KOPT-K1 (cell line): ENCODE measurements around the gene DTNBP1.

Experiments used
- H3K27ac ChIP-seq: fragments of 200-600 bp; sonication (generic); 2 replicates; pipeline ENCODE4 v1.5.1; 2016; ENCODE audit warnings: antibody characterized with exemption, mild to moderate bottlenecking, low read depth, low read length; ENCODE audit not compliant: poor library complexity, severe bottlenecking
- H3K36me3 ChIP-seq: fragments of 200-600 bp; sonication (generic); 2 replicates; pipeline ENCODE4 v1.5.1; 2017; ENCODE audit warnings: antibody characterized with exemption, mild to moderate bottlenecking, low read length, moderate library complexity; ENCODE audit not compliant: insufficient read depth
- H3K9me3 ChIP-seq: fragments of 200-600 bp; sonication (generic); 2 replicates; pipeline ENCODE4 v1.5.1; 2017; ENCODE audit warnings: antibody characterized with exemption, low read length, mild to moderate bottlenecking; ENCODE audit not compliant: insufficient read depth, poor library complexity, severe bottlenecking

The DTNBP1 gene

GRCh38 chr6:15510121-15510520 is 152.7 kb downstream of the DTNBP1 start:
- no peak overlapping the region for H3K27ac ChIP-seq
- peaks cover 100% of the 10 kb centered on the region for H3K36me3 ChIP-seq
- no peaks in the 10 kb centered on the region for H3K9me3 ChIP-seq

DNA sequence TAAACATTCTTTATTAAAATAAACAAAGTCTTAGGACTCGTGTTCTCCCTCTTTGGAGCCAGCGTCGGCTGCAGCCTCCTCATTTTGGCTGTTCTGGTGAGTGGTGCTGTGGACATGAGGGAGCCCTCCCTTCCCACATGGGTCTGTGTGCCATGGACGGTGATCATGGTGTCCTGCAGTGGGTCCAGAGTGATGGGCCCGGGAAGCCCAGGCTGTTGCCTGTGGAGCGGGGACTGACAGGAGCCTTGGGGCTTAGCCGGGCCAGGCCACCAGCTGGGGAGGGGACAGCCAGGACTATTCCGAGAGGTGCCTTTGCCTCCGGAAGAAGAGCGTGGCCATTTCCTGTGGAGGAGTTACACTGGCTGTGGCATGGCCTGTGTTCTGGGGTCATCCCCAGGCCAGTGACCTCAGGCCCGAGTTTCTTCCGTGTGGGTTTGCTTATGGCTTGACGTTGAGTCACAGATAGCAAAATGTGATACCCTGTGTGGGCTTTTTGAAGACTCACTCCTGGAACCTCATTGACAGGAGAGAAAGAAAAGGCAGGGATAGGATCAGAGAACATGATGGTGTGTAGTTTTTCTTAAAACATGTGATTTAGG is 153.4 kb downstream of the DTNBP1 start:
- Histone ChIP-seq H3K9me3 (no peaks in the 10 kb centered on the region), H3K36me3 (peaks cover 100% of the 10 kb centered on the region), H3K27ac (no peak overlapping the region)

- H3K36me3 ChIP-seq = peaks cover 100% of the 10 kb centered on the region
- H3K27ac ChIP-seq = no peak overlapping the region
- H3K9me3 ChIP-seq = no peaks in the 10 kb centered on the region
Measured at GRCh38 chr6:15508931-15509330, 153.9 kb downstream of the DTNBP1 start.

GRCh38 chr6:15508441-15508871 is 154.4 kb downstream of the DTNBP1 start:
- no peaks in the 10 kb centered on the region for H3K9me3 ChIP-seq
- H3K36me3 ChIP-seq = peaks cover 100% of the 10 kb centered on the region
- H3K27ac ChIP-seq = no peak overlapping the region

DNA sequence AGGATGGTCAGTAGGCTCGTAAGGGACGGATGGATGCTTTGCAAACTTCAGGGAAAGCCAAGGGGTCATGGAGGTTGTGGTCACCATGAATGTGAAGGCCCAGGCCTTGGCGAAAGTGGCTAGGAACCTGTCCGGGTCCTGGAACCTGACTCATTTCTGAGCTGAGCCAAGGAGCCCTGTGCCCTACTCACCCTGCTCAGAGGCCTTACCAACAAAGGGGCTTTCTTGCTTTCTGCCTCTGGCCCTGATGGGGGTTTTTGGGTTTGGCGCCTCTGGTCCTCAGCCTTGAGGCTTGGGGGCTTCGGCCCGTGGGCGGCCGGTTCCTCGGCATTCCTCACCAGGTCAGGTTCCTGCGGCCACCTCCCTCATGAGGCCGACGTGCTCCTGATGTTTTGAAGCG is 155.1 kb downstream of the DTNBP1 start:
- no peaks in the 10 kb centered on the region for H3K9me3 ChIP-seq
- no peak overlapping the region for H3K27ac ChIP-seq
- H3K36me3 ChIP-seq = peaks cover 100% of the 10 kb centered on the region

- Histone ChIP-seq H3K36me3 (peaks cover 100% of the 10 kb centered on the region), H3K27ac (no peak overlapping the region), H3K9me3 (no peaks in the 10 kb centered on the region)
Measured at GRCh38 chr6:15507221-15507620, 155.6 kb downstream of the DTNBP1 start.

DNA sequence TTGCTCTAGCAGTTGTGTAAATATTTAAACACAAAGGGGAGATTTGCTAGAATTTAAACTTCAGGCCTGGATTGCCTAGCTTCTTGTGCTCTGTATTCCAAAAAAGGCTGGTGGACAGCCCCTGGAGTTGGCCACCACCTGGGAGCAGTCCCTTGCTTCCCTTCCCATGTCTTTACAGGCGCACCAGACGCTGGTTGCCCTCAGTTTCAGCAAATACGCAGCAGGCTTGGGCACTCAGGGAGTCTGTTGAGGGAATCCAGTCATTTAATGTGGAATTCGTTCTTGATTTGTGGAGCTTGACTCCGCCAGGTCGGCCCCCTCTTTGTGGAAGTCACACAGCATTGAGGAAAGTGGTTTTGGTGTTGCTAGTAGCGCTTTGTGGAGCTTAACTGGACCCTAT is 156.8 kb downstream of the DTNBP1 start:
- no peak overlapping the region for H3K27ac ChIP-seq
- no peaks in the 10 kb centered on the region for H3K9me3 ChIP-seq
- peaks cover 100% of the 10 kb centered on the region for H3K36me3 ChIP-seq

GRCh38 chr6:15505463-15505918 is 157.3 kb downstream of the DTNBP1 start:
- Histone ChIP-seq H3K27ac (no peak overlapping the region), H3K9me3 (no peaks in the 10 kb centered on the region), H3K36me3 (peaks cover 100% of the 10 kb centered on the region)

- Histone ChIP-seq H3K36me3 (peaks cover 100% of the 10 kb centered on the region), H3K9me3 (no peaks in the 10 kb centered on the region), H3K27ac (no peak overlapping the region)
Measured at GRCh38 chr6:15504581-15505350, 158.1 kb downstream of the DTNBP1 start.

- Histone ChIP-seq H3K36me3 (peaks cover 100% of the 10 kb centered on the region), H3K9me3 (no peaks in the 10 kb centered on the region), H3K27ac (no peak overlapping the region)
Measured at GRCh38 chr6:15504040-15504495, 158.8 kb downstream of the DTNBP1 start.

DNA sequence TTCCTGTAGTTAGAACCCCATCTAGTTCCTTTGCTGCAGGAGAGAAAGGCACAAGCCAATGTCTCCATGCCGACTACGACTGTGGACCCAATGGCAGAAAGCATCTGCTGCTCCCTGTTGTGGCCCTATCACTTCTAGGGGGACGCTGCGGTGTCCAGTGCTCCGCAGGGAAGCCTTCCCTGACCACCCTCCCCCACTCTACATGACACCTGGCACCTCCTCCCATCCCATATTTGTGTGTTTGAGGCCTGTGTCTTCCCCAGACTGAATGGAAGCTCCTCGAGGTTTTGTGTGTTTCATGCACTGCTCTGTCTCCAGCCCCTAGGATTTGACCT is 159.5 kb downstream of the DTNBP1 start:
- Histone ChIP-seq H3K36me3 (peaks cover 100% of the 10 kb centered on the region), H3K9me3 (no peaks in the 10 kb centered on the region), H3K27ac (no peak overlapping the region)

GRCh38 chr6:15502446-15503345 is 160.1 kb downstream of the DTNBP1 start:
- Histone ChIP-seq H3K27ac (no peak overlapping the region), H3K36me3 (peaks cover 100% of the 10 kb centered on the region)

DNA sequence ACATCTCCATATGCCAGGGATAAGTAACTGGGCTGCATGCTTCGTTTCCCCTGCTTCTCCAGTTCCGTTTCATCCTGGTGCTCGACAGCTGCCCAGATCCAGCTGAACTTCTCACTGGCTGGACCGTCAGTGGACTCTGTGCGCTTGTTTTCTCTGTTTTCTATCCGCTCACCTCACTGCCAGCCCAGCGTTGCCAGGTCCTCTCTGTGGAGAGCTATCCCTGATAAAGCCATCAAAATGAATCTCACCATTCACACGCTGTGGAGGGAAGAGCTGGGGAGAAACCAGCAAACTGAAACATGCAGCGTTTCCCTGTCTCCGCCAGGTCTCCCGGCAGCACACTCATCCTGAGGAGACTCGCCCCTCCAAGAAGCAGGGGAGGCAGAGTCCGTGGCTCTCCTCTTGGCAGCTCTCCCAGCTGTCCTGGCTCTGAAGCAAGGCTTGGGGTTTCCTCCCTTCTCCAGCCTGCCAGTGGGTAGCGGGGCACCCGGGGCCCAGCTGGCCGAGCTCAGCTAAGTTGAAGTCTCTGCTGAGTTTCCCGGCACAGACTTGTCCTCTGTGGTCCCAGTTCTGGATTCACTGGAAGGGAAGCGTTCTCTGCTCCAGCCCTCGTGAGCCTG is 160.9 kb downstream of the DTNBP1 start:
- no peaks in the 10 kb centered on the region for H3K9me3 ChIP-seq
- H3K27ac ChIP-seq = no peak overlapping the region
- peaks cover 98% of the 10 kb centered on the region for H3K36me3 ChIP-seq

More at GRCh38 chr6:15502446-15503345, 160.1 kb downstream of the DTNBP1 start:
- no peaks in the 10 kb centered on the region for H3K9me3 ChIP-seq

DNA sequence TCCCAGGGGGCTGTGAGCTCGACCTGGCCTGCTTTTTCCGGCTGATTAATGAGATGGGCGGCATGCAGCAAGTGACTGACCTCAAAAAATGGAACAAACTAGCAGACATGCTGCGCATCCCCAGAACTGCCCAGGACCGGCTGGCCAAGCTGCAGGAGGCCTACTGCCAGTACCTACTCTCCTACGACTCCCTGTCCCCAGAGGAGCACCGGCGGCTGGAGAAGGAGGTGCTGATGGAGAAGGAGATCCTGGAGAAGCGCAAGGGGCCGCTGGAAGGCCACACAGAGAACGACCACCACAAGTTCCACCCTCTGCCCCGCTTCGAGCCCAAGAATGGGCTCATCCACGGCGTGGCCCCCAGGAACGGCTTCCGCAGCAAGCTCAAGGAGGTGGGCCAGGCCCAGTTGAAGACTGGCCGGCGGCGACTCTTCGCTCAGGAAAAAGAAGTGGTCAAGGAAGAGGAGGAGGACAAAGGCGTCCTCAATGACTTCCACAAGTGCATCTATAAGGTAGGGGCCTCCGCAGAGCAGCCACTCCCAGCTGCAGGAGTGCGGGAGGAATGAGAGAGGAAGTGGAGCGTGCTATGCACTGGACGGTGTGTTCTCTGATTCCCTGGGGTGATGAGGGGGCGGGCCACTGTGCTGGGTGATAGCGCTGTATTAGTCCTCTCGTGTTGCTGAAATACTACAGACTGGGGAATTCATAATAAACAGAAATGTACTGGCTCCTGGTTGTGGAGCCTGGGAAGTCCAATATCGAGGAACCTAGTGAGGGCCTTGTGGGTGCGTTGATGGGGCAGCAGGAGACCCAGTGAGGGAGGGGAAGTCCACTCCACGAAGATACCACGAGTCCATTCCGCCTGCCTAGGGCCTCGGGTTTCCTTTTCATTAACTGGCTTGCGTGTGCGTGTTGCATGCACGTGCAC is 161.7 kb downstream of the DTNBP1 start:
- Histone ChIP-seq H3K9me3 (no peaks in the 10 kb centered on the region), H3K27ac (no peak overlapping the region), H3K36me3 (peaks cover 98% of the 10 kb centered on the region)
